Limb (tissue), 2 donors: ENCODE results near the gene PIAS1.
"Not testable (repeated sequence)": the region's sequence is repeated elsewhere in the genome, so short reads cannot be mapped to it uniquely, and the experiment has no call there.

Source experiments
- DNase-seq, 2 donors: peaks; one replicate each; pipeline ENCODE4 v3.0.0-alpha.2; 2016; ENCODE audit errors: extremely low spot score in 2 of 2

The PIAS1 gene

DNA sequence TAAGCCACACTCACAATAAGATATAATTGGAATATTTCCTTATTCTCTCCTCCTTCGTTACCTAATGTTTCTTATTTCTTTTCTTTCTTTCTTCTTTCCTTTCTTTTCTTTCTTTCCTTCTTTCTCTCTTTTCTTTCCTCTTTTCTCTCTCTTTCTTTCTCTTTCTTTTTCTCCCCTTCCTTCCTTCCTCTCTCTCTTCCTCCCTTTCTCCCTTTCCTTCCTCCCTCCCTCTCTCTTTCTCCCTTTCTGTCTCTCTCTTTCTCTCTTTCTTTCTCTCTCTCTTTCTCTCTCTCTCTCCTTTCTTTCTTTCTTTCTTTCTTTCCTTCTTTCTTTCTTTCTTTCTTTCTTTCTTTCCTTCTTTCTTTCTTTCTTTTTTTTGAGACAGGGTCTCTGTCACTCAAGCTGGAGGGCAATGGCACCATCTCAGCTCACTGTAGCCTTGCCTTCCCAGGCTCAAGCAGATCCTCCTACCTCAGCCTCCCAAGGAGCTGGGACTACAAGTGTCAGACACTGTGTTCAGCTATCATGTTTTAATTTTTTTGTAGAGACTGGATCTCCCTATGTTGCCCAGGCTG is 19.3 kb upstream of the PIAS1 start:
- DNase-seq, result no peak

GRCh38 chr15:68038246-68038645 is 15.9 kb upstream of the PIAS1 start:
- DNase-seq, result no peak

DNA sequence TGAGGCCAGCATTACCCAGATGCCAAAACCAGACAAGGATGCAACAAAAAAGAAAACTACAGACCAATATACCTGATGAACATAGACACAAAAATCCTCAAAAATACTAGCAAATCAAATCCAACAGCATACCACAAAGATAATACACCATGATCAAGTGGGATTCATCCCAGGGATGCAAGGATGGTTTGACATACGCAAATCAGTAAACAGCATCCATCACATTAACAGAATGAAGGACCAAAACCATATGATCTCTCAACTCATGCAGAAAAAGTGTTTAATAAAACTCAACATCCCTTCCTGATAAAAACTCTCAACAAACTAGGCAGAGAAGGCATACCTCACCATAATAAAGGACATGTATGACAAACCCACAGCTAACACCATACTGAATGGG is 14.0 kb upstream of the PIAS1 start:
- no peak for DNase-seq

DNA sequence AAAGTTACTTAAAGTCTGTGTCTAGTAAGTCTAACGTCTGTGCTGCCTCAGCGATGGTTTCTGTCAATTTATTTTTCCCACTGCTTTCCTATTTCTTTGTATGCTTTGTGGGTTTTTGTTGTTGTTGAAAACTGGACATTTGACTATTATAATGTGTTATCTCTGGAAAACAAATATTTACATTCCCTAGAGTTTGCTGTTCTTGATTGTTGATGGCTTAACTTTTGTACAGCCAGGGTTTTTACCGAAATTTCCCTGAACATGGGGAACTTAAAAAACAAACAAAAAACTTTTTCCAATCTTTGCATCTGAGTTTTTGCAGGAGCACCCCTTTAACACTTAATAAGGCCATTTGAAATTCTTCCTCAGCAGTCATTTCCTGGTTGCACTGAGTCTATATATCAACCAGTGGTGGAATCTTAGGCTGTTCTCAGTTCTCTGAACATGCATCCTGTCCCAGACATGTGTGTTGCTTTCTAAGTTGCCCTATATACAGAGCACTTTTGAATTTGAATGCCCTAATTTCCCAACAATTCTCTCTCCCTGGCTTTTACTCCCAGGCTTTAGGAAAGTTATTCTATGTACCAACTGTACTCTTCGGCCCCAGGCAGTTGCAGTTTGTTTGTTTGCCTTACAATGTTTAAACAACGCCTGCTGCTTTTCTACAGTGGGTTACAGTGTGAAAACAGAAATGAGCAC is 11.8 kb upstream of the PIAS1 start:
- DNase-seq, result no peak

DNA sequence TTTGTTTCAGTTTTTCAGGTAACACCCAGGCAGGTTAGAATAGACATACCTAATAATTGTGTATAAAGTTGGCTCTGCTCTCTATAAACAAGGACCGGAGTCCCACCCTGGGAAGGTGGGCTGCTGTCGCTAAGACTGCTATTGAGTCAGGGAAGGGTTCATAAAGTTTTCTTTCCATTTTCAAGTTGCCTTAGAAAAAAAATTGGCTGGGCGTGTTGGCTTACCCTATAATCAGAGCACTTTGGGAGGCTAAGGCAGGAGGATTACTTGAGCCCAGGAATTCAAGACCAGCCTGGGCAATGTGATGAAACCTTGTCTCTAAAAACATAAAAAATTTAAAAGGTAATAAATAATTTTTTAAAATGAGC is 11.3 kb upstream of the PIAS1 start:
- DNase-seq, result no peak

GRCh38 chr15:68045289-68046265 is 8.5 kb upstream of the PIAS1 start:
- DNase-seq, result no peak

GRCh38 chr15:68047826-68048225 is 6.3 kb upstream of the PIAS1 start:
- DNase-seq, result no peak

- no peak for DNase-seq
These were observed 3.0 kb upstream of the PIAS1 start for GRCh38 chr15:68051109-68051508.

DNA sequence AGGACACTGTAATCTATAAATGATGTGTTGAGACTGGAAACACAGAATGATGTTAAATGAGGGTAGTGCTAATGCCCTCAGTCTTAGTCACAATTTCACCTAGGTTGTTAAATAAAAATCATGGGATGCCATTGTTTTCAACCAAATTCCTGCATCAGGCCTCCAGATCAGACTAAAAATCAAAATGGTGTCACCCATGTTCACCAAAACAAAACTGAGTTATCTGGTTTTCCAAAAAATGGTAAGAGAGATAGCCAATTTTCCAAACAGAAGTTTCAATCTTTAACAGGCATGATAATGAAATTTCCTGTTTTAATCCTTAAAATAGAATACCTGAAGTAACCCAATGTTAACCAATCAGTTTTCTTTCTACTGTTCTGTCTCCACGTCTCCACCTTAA is 2.2 kb upstream of the PIAS1 start:
- DNase-seq, result no peak

DNA sequence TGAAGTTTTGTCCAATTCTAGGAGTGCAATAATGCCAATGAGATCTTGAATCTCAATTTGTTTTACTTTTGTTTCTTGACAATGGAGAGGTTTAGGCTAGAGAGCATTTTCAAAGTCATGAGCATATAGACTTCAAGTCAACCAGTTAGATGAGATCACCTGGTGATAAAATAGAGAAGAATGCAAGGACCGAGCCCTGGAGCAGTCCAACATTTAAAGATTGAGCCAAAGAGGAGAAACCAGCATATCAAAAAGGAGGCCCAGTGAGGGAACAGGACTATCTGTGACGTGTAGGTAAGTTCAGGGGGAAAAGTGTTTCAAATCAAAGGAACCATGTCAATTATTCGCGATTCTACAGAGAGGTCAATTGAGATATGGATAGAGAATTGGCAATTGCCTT is 1.7 kb upstream of the PIAS1 start:
- no peak for DNase-seq

GRCh38 chr15:68053001-68053400 is 1.1 kb upstream of the PIAS1 start:
- no peak for DNase-seq

GRCh38 chr15:68054628-68055223 is 611 bp downstream of the PIAS1 start:
- DNase-seq, result peak; percentile 26 to 85

DNA sequence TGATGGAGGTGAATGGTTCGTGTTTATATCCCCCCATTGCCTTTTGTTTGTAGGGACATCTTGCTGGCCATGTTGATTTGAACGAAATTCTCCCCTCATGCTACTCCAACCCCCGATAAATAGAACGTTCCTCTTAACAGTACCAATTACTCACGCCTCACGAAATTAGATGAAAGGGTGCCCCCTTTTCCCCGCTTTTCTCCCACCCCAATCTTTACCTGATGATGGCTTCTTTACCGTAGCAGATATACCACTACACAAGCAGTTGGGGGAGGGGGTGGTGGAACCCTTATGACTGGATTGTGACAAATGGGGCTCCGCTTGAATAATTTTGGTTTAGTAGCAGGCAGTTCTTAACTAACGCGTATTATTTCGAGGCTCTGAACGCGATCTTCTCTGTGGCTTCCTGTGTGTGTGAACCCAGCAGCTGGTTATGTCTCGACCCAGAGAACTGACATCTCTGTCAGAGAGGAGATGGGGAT is 1.1 kb downstream of the PIAS1 start:
- peak; percentile 38 to 52 for DNase-seq

GRCh38 chr15:68056097-68056865 is 2.2 kb downstream of the PIAS1 start:
- DNase-seq, result no peak

DNA sequence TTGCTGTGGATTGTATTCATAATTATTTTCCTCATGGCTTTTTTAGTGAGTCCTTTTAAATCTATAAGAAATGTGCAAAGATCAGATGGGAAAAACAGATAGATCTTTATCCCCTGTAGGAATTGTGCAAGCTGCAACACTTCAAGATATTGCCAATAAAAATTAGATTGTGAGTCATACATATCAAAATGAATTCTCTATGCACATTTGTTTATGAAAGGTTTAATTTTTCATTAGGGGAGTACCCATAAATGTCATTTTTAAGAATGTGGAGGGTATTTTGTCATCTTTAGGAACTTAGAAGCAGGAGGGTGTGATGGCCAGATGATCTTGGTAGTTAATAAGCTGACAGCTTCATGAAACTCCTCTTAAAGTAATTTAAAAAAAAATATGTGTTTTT is 2.9 kb downstream of the PIAS1 start:
- no peak for DNase-seq

DNA sequence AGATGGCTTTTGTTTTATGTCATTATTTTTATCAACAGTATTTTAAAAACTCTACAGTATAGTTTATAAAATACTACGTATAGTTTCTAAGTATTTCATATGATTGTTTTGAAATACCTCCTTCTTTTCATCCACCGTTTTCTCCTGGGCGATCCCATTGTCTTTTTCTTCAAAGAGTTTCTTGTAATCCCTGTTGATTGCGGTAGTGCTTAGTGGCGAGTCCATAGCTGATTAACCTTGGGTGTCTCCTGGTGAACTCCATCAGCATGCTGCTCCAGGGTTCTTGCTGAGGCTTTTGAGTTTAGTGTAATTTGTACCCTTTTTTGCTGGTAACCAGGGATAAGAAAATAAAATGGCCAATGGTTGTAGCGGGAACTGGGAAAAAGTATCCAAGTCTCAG is 3.6 kb downstream of the PIAS1 start:
- no peak for DNase-seq

DNA sequence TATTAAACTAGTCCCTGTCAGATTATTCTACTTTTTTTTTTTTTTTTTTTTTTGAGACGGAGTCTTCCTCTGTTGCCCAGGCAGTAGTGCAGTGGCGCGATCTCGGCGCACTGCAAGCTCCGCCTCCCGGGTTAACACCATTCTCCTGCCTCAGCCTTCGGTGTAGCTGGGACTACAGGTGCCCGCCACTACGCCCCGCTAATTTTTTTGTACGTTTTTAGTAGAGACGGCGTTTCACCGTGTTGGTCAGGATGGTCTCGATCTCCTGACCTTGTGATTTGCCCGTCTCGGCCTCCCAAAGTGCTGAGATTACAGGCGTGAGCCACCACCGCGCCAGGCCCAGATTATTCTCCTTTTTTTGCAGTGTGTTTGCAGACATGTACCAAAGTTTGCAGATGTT is 4.9 kb downstream of the PIAS1 start:
- not testable (repeated sequence) for DNase-seq

DNA sequence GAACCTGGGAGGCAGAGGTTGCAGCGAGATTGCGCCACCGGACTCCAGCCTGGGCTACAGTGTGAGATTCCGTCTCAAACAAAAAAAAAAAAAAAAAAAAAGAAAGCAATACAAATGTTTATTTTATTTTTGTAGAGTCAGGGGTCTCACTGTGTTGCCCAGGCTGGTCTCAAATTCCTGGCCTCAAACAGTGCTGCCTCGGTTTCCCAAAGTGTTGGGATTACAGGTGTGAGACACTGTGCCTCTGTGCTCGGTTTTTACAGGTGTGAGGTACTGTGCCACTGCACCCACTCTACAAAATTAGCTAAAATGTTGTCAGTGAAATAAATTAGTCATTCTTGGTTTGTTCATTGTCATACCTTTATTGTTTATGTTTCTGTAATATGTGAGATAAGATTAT is 5.5 kb downstream of the PIAS1 start:
- DNase-seq, result no peak

- DNase-seq, result no peak
These were observed 7.1 kb downstream of the PIAS1 start for GRCh38 chr15:68061171-68061570.

GRCh38 chr15:68061602-68062001 is 7.5 kb downstream of the PIAS1 start:
- DNase-seq, result no peak

DNA sequence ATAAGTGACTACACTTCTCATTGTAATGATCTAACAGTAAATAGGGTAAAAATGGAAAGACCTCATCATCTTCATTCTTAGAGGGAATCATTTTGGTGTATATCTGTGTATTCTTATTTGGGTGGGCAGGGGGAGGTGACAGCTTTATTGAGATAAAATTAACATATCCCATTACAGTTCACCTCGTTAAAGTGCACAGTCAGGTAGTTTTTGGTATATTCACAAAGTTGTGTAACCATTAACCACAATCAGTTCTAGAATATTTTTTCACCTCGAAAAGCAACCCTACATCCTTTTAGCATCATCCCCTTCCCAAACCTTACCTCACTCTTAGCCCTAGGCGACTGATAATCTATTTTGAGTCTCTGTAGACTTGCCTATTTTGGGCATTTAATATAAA is 8.1 kb downstream of the PIAS1 start:
- no peak for DNase-seq
